ENCODE data around the gene PRMT6.
A peak's percentile ranks its signal among the peaks of the same experiment; 100 is the strongest.
"Not testable (repeated sequence)": the region's sequence is repeated elsewhere in the genome, so short reads cannot be mapped to it uniquely, and the experiment has no call there.

Gene PRMT6

GRCh38 chr1:107056426-107057196, at the start of gene PRMT6:
Gene PRMT6 (plus strand): TSS chr1:107056674. CDS start chr1:107056716, 42 bp downstream.
- peak; percentile 38 to 90 (median 73) for DNase-seq

GRCh38 chr1:107009281-107009680, 47.2 kb upstream of the PRMT6 start:
- peak in 1 of 51 donors; percentile 0 for DNase-seq

GRCh38 chr1:107010582-107010981, 45.9 kb upstream of the PRMT6 start:
- no peak for DNase-seq

GRCh38 chr1:107016376-107016978, 40.0 kb upstream of the PRMT6 start:
- DNase-seq: no peak

- no peak for DNase-seq
These were observed 38.0 kb upstream of the PRMT6 start for GRCh38 chr1:107018445-107018844.

GRCh38 chr1:107019166-107019565, 37.3 kb upstream of the PRMT6 start:
- no peak for DNase-seq

GRCh38 chr1:107038874-107039273, 17.6 kb upstream of the PRMT6 start:
- not testable (repeated sequence) for DNase-seq

GRCh38 chr1:107044310-107045220, 11.9 kb upstream of the PRMT6 start:
- not testable (repeated sequence) for DNase-seq

GRCh38 chr1:107047602-107048001, 8.9 kb upstream of the PRMT6 start:
- DNase-seq: no peak

GRCh38 chr1:107048241-107048640, 8.2 kb upstream of the PRMT6 start:
- peak in 1 of 51 donors; percentile 1 for DNase-seq

GRCh38 chr1:107051266-107051665, 5.2 kb upstream of the PRMT6 start:
- no peak for DNase-seq

GRCh38 chr1:107055919-107056425, 502 bp upstream of the PRMT6 start:
- DNase-seq: peak in 3 of 51 donors; percentile 0 to 6 (median 1)

GRCh38 chr1:107057197-107058133, 991 bp downstream of the PRMT6 start:
- DNase-seq: peak in 49 of 51 donors; percentile 8 to 85 (median 61)

GRCh38 chr1:107058245-107059032, 2.0 kb downstream of the PRMT6 start:
- no peak for DNase-seq

- DNase-seq: no peak
These were observed 5.4 kb downstream of the PRMT6 start for GRCh38 chr1:107061886-107062285.

GRCh38 chr1:107073493-107073892, 17.0 kb downstream of the PRMT6 start:
- no peak for DNase-seq

- DNase-seq: no peak
These were observed 20.4 kb downstream of the PRMT6 start for GRCh38 chr1:107076841-107077240.

GRCh38 chr1:107079249-107079648, 22.8 kb downstream of the PRMT6 start:
- DNase-seq: no peak

- no peak for DNase-seq
These were observed 24.6 kb downstream of the PRMT6 start for GRCh38 chr1:107081102-107081501.

GRCh38 chr1:107091418-107091817, 34.9 kb downstream of the PRMT6 start:
- no peak for DNase-seq

Data from hypothalamus (tissue), 51 donors.